ENCODE results near the gene SLC17A8.
A peak's percentile ranks its signal among the peaks of the same experiment; 100 is the strongest.

The SLC17A8 gene

GRCh38 chr12:100368066-100368465 is 11.2 kb downstream of the SLC17A8 start:
- TF ChIP-seq CTCF (conservative IDR thresholded peaks at IDR 0.05; ENCODE audit: low read depth, low read length): no peak
- DNase-seq (ENCODE audit: low read depth): no peak

GRCh38 chr12:100371146-100371545 is 14.3 kb downstream of the SLC17A8 start:
- H3K4me3 ChIP-seq (ENCODE audit: low read depth, low read length): no peak overlapping the region
- DNase-seq (ENCODE audit: low read depth): no peak
- TF ChIP-seq CTCF (conservative IDR thresholded peaks at IDR 0.05; ENCODE audit: low read depth, low read length): no peak

More at GRCh38 chr12:100368066-100368465, 11.2 kb downstream of the SLC17A8 start:
- H3K4me3 ChIP-seq (ENCODE audit: low read depth, low read length): no peak overlapping the region

- H3K4me3 ChIP-seq (ENCODE audit: low read depth, low read length): no peak overlapping the region
- DNase-seq (ENCODE audit: low read depth): no peak
- no peak for TF ChIP-seq CTCF (conservative IDR thresholded peaks at IDR 0.05; ENCODE audit: low read depth, low read length)
Observed at GRCh38 chr12:100372853-100373640, 16.2 kb downstream of the SLC17A8 start.

GRCh38 chr12:100375038-100375735 is 18.3 kb downstream of the SLC17A8 start:
- no peak overlapping the region for H3K4me3 ChIP-seq (ENCODE audit: low read depth, low read length)
- DNase-seq (ENCODE audit: low read depth): peak; percentile 71
- TF ChIP-seq CTCF (conservative IDR thresholded peaks at IDR 0.05; ENCODE audit: low read depth, low read length): peak; percentile 29

- H3K4me3 ChIP-seq (ENCODE audit: low read depth, low read length): no peak overlapping the region
- TF ChIP-seq CTCF (conservative IDR thresholded peaks at IDR 0.05; ENCODE audit: low read depth, low read length): no peak
Observed at GRCh38 chr12:100376161-100376560, 19.3 kb downstream of the SLC17A8 start.

GRCh38 chr12:100381379-100381778 is 24.5 kb downstream of the SLC17A8 start:
- no peak for TF ChIP-seq CTCF (conservative IDR thresholded peaks at IDR 0.05; ENCODE audit: low read depth, low read length)
- no peak for DNase-seq (ENCODE audit: low read depth)

More at GRCh38 chr12:100376161-100376560, 19.3 kb downstream of the SLC17A8 start:
- DNase-seq (ENCODE audit: low read depth): no peak

More at GRCh38 chr12:100381379-100381778, 24.5 kb downstream of the SLC17A8 start:
- H3K4me3 ChIP-seq (ENCODE audit: low read depth, low read length): no peak overlapping the region
